HG03378 (cell line): ENCODE results near the gene MOSMO.
"Not testable (repeated sequence)": the region's sequence is repeated elsewhere in the genome, so short reads cannot be mapped to it uniquely, and the experiment has no call there.

Source experiments
- ATAC-seq: cut with Tn5 transposase; IDR thresholded peaks from one replicate; pipeline ENCODE4 v1.9.1; 2021; ENCODE audit warnings: mild to moderate bottlenecking, moderate library complexity; ENCODE audit not compliant: unreplicated experiment

Gene MOSMO

GRCh38 chr16:22001591-22001990 is 6.3 kb upstream of the MOSMO start:
- no peak for ATAC-seq

GRCh38 chr16:22002047-22002446 is 5.9 kb upstream of the MOSMO start:
- ATAC-seq = not testable (repeated sequence)

GRCh38 chr16:22003195-22003594 is 4.7 kb upstream of the MOSMO start:
- ATAC-seq = no peak

- ATAC-seq = no peak
These were observed 3.6 kb upstream of the MOSMO start for GRCh38 chr16:22004341-22004740.

GRCh38 chr16:22005746-22006145 is 2.2 kb upstream of the MOSMO start:
- ATAC-seq = no peak

GRCh38 chr16:22006636-22007035 is 1.3 kb upstream of the MOSMO start:
- no peak for ATAC-seq

GRCh38 chr16:22007159-22007508 is 777 bp upstream of the MOSMO start:
- no peak for ATAC-seq

GRCh38 chr16:22008215-22009059 is 526 bp downstream of the MOSMO start:
- no peak for ATAC-seq

- no peak for ATAC-seq
These were observed 3.0 kb downstream of the MOSMO start for GRCh38 chr16:22010902-22011301.

GRCh38 chr16:22012241-22012640 is 4.3 kb downstream of the MOSMO start:
- no peak for ATAC-seq

GRCh38 chr16:22013486-22013885 is 5.6 kb downstream of the MOSMO start:
- ATAC-seq = no peak

- ATAC-seq = no peak
These were observed 6.5 kb downstream of the MOSMO start for GRCh38 chr16:22014271-22014873.

- ATAC-seq = no peak
These were observed 9.0 kb downstream of the MOSMO start for GRCh38 chr16:22016927-22017326.

- ATAC-seq = no peak
These were observed 10.6 kb downstream of the MOSMO start for GRCh38 chr16:22018559-22018958.

- ATAC-seq = no peak
These were observed 14.2 kb downstream of the MOSMO start for GRCh38 chr16:22022151-22022550.

GRCh38 chr16:22023505-22023904 is 15.6 kb downstream of the MOSMO start:
- no peak for ATAC-seq

GRCh38 chr16:22024785-22025184 is 16.9 kb downstream of the MOSMO start:
- not testable (repeated sequence) for ATAC-seq

- no peak for ATAC-seq
These were observed 19.7 kb downstream of the MOSMO start for GRCh38 chr16:22027633-22028032.

GRCh38 chr16:22029632-22030031 is 21.7 kb downstream of the MOSMO start:
- ATAC-seq = no peak

- no peak for ATAC-seq
These were observed 22.3 kb downstream of the MOSMO start for GRCh38 chr16:22030087-22030812.

GRCh38 chr16:22031483-22032083 is 23.7 kb downstream of the MOSMO start:
- ATAC-seq = no peak
